ENCODE data around the gene GLRA1. TPM values are rescaled to one million over a fixed set of nuclear protein-coding genes. Genes with fewer than 3 reads are reported as not detected.
A peak's percentile ranks its signal among the peaks of the same experiment; 100 is the strongest.

GLRA1 gene
- total RNA-seq, 1 donor from 2014 or later: not detected

DNA sequence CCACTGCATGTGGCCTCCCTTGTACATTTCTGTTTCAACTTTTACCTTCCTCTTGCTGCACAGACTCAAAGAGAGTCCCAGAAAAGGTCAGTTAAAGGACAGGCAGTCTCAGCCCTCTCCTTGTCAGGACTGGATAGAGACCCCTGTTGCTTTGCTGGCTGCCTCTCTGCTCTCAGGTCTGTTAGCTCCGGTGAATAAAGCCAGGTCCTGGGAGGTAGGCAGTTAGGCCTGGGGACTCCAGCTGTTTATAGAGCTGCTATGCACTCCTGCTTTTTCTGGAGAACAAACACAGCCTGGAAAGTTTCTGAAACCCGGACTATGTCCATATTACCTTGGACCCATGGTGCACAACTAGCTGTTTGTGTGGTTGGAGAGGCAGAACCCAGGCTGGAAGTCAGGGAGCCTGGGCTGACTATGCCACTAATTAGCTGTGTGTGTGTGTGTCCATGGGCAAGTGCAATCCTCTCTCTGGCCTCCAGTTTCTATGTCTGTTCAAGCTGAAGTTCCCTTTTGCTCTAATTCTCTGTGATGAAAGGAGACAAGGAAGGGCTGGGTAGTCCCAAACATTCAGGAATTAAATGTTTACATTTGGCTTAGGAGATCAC, 42.9 kb downstream of the GLRA1 start:
- Histone ChIP-seq H3K36me3 (ENCODE audit: control insufficient read depth, insufficient read depth, low read length) (no peaks in the 10 kb centered on the region), H3K27me3 (ENCODE audit: control insufficient read depth, insufficient read depth, low read length) (no peaks in the 10 kb centered on the region), H3K4me3 (ENCODE audit: low read depth, low read length) (no peak overlapping the region)
- FAIRE-seq: no peak
- DNase-seq (ENCODE audit: low read depth): no peak
- TF ChIP-seq, protein P1, sequence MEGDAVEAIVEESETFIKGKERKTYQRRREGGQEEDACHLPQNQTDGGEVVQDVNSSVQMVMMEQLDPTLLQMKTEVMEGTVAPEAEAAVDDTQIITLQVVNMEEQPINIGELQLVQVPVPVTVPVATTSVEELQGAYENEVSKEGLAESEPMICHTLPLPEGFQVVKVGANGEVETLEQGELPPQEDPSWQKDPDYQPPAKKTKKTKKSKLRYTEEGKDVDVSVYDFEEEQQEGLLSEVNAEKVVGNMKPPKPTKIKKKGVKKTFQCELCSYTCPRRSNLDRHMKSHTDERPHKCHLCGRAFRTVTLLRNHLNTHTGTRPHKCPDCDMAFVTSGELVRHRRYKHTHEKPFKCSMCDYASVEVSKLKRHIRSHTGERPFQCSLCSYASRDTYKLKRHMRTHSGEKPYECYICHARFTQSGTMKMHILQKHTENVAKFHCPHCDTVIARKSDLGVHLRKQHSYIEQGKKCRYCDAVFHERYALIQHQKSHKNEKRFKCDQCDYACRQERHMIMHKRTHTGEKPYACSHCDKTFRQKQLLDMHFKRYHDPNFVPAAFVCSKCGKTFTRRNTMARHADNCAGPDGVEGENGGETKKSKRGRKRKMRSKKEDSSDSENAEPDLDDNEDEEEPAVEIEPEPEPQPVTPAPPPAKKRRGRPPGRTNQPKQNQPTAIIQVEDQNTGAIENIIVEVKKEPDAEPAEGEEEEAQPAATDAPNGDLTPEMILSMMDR (IDR thresholded peaks at IDR 0.05; ENCODE audit: insufficient read depth, low read length, severe bottlenecking): no peak

DNA sequence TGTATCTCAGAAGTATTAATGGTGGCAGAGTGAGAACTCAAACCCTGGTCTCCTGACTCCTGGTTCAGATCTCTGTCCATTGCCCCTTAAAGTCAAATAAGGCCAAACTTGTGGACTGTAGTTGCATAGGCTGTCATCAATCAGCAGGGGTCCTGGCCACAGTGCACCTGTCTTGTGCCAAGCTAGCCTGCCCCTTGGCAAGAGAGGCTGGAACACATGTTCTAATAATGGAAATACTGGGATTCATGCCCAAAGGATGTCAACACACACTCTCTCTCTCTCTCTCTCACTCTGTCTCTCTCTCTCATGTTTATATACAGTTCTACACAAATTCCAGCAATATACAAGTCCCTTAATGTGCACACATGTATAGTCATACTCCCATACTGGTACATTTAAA, 44.3 kb downstream of the GLRA1 start:
- TF ChIP-seq, protein P1 (IDR thresholded peaks at IDR 0.05; ENCODE audit: insufficient read depth, low read length, severe bottlenecking): no peak
- Histone ChIP-seq H3K36me3 (ENCODE audit: control insufficient read depth, insufficient read depth, low read length) (no peaks in the 10 kb centered on the region), H3K4me3 (ENCODE audit: low read depth, low read length) (no peak overlapping the region), H3K27me3 (ENCODE audit: control insufficient read depth, insufficient read depth, low read length) (no peaks in the 10 kb centered on the region)
- DNase-seq (ENCODE audit: low read depth) (no peak), FAIRE-seq (no peak)

DNA sequence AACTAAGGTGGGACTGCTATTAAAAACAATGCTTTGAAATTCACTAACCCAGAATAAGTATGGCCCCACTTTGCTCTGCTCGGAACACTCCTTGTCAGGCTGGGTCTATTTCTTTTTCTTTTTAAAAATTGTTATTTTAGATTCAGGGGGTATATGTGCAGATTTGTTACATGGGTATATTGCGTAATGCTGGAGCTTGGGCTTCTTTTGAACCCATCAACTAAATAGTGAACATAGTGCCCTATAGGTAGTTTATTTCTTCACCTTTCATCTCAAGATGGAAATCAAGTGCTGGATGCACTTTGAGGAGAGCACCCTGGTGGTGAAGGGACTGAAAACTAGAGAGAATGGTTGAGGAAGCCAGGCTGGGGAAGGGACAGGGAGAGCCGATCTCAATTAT, 51.0 kb downstream of the GLRA1 start:
- Histone ChIP-seq H3K36me3 (ENCODE audit: control insufficient read depth, insufficient read depth, low read length) (no peaks in the 10 kb centered on the region), H3K27me3 (ENCODE audit: control insufficient read depth, insufficient read depth, low read length) (no peaks in the 10 kb centered on the region), H3K4me3 (ENCODE audit: low read depth, low read length) (no peak overlapping the region)
- TF ChIP-seq, protein P1 (IDR thresholded peaks at IDR 0.05; ENCODE audit: insufficient read depth, low read length, severe bottlenecking): no peak
- DNase-seq (ENCODE audit: low read depth) (no peak), FAIRE-seq (no peak)

DNA sequence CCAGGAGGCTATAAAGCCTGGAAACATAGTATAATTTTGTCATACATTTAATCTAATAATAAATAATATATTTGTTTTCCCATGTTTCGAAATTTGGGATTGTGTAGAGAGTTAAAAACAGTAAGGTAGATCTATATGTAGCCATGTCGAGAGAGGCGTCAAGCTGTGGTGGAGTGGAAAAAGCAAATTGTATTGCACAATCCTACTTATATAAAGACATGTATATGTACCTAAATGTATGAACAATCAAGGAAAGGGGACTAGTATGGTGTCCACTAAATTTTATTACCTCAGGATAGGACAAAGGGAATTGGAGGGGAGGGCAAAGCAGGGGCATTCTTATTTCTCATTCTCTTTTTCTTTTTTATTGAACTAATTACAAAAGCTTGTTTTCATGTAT, 52.0 kb downstream of the GLRA1 start:
- DNase-seq (ENCODE audit: low read depth) (no peak), FAIRE-seq (no peak)
- TF ChIP-seq, protein P1 (IDR thresholded peaks at IDR 0.05; ENCODE audit: insufficient read depth, low read length, severe bottlenecking): no peak
- H3K36me3 ChIP-seq (ENCODE audit: control insufficient read depth, insufficient read depth, low read length): no peaks in the 10 kb centered on the region
- no peaks in the 10 kb centered on the region for H3K27me3 ChIP-seq (ENCODE audit: control insufficient read depth, insufficient read depth, low read length)
- H3K4me3 ChIP-seq (ENCODE audit: low read depth, low read length): no peak overlapping the region

DNA sequence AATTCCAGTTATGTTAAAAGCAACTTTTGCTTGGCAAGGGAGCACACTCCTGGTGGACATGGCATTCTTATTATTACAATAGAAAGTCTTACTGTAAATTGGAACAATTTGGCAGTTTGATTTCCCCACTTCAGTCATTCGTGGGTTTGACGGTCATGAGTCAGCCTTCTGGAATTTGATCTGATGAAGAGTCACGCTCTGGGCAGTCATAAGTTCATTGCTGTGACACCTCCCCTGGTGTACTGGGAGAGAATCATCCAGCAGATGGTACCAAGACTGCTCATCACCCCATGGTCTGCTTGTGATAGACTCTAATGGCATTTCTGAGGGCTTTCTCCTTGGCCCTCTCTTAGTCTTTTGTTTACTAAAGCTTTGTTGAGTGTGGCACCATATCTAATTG, 53.8 kb downstream of the GLRA1 start:
- Histone ChIP-seq H3K27me3 (ENCODE audit: control insufficient read depth, insufficient read depth, low read length) (no peaks in the 10 kb centered on the region), H3K4me3 (ENCODE audit: low read depth, low read length) (no peak overlapping the region), H3K36me3 (ENCODE audit: control insufficient read depth, insufficient read depth, low read length) (no peaks in the 10 kb centered on the region)
- DNase-seq (ENCODE audit: low read depth): peak; percentile 66
- TF ChIP-seq, protein P1 (IDR thresholded peaks at IDR 0.05; ENCODE audit: insufficient read depth, low read length, severe bottlenecking): no peak
- no peak for FAIRE-seq

DNA sequence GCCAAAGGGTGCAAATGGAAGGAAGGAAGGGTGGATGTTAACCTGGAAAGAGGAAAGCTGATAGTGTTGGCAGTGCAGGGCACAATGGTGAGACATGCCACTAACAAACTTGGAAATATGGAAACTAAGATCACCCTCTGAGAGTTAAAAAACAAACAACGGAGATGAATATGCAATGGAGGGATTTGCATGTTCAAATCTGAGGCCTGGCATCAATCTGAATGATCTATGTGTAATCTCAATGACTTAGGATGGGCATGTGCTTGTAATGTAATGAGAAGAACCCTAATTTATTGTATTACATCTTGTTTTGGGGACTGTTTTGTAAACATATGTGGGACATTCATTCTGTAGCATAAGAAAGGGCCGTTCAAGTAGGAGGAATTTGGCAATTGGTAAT, 54.4 kb downstream of the GLRA1 start:
- Histone ChIP-seq H3K27me3 (ENCODE audit: control insufficient read depth, insufficient read depth, low read length) (no peaks in the 10 kb centered on the region), H3K36me3 (ENCODE audit: control insufficient read depth, insufficient read depth, low read length) (no peaks in the 10 kb centered on the region), H3K4me3 (ENCODE audit: low read depth, low read length) (no peak overlapping the region)
- TF ChIP-seq, protein P1 (IDR thresholded peaks at IDR 0.05; ENCODE audit: insufficient read depth, low read length, severe bottlenecking): no peak
- no peak for DNase-seq (ENCODE audit: low read depth)
- no peak for FAIRE-seq
